ENCODE data around the gene DCAF15.
A peak's percentile ranks its signal among the peaks of the same experiment; 100 is the strongest.

DCAF15 gene

GRCh38 chr19:13995878-13996765, 43.8 kb downstream of the DCAF15 start:
- no peak for DNase-seq

GRCh38 chr19:13996928-13997630, 44.8 kb downstream of the DCAF15 start:
- DNase-seq = no peak

GRCh38 chr19:13997631-13997962, 45.3 kb downstream of the DCAF15 start:
- DNase-seq = no peak

GRCh38 chr19:13998426-13998825, 46.1 kb downstream of the DCAF15 start:
- DNase-seq = no peak

GRCh38 chr19:13999085-13999484, 46.8 kb downstream of the DCAF15 start:
- no peak for DNase-seq

GRCh38 chr19:14000691-14001375, 48.5 kb downstream of the DCAF15 start:
- no peak for DNase-seq

GRCh38 chr19:14002571-14003250, 50.4 kb downstream of the DCAF15 start:
- DNase-seq = no peak

GRCh38 chr19:14003251-14004055, 51.1 kb downstream of the DCAF15 start:
- no peak for DNase-seq

GRCh38 chr19:14004619-14005348, 52.5 kb downstream of the DCAF15 start:
- DNase-seq = peak; percentile 55 to 62

- DNase-seq = peak; percentile 54 to 64
These were observed 53.2 kb downstream of the DCAF15 start for GRCh38 chr19:14005349-14006084.

GRCh38 chr19:14006085-14006765, 53.9 kb downstream of the DCAF15 start, which contains the start of gene RFX1:
TSS of gene RFX1 (minus strand) at chr19:14006320. CDS start at chr19:13993843, 12,477 bp downstream.
- DNase-seq = peak; percentile 99

GRCh38 chr19:14006766-14007562, 54.7 kb downstream of the DCAF15 start:
- DNase-seq = no peak
